ENCODE measurements around the gene COQ8A. TPM values are rescaled to one million over a fixed set of nuclear protein-coding genes. Genes with fewer than 3 reads are reported as not detected.

The COQ8A gene
- total RNA-seq, 2 experiments from 2014 or later = 25.3 to 27.2 TPM

DNA sequence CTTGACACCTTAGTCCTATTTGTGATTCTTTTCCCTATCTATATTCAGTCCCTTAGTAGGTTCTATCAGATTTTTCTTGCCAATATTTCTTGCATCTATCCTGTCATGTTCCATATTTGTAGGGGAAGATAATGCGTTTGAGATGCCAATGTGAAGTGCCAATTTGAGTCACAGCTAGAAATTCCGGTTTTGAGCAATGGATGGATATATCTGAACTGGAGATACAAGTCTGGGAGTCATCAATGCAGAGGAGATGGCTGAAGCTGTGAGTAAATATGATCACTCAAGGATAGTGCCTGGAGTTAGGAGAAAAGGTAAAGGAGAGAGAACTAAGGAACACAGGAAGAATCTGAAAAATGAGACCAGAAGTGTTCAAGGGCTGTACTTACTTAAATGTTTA lies 93.8 kb downstream of the COQ8A start:
- H3K27ac Mint-ChIP-seq = no peak overlapping the region
- DNase-seq (no peak), ATAC-seq (no peak)
- no peak for TF ChIP-seq CTCF (IDR thresholded peaks at IDR 0.05)
- peaks cover 4% of the 10 kb centered on the region for H3K4me1 Mint-ChIP-seq (ENCODE audit: low read depth)
- no peaks in the 10 kb centered on the region for H3K9me3 Mint-ChIP-seq
- H3K36me3 Mint-ChIP-seq (ENCODE audit: low read depth) = no peaks in the 10 kb centered on the region
- no peaks in the 10 kb centered on the region for H3K27me3 Mint-ChIP-seq
- ChIA-PET POLR2A (no interaction called here), CTCF (no interaction called here)
- intact Hi-C loops (cut with micrococcal nuclease) = no loop called here
- H3K4me3 Mint-ChIP-seq = no peak overlapping the region

- Mint-ChIP-seq H3K36me3 (ENCODE audit: low read depth) (no peaks in the 10 kb centered on the region), H3K9me3 (no peaks in the 10 kb centered on the region), H3K4me1 (ENCODE audit: low read depth) (peaks cover 4% of the 10 kb centered on the region), H3K4me3 (no peak overlapping the region), H3K27me3 (no peaks in the 10 kb centered on the region), H3K27ac (no peak overlapping the region)
- DNase-seq (no peak), ATAC-seq (no peak)
- intact Hi-C loops (cut with micrococcal nuclease) = no loop called here
- POLR2A ChIA-PET = no interaction called here
- CTCF ChIA-PET = interaction anchor here (0.8 to 1.0 kb wide), 2 partner anchors 128 to 176 kb away, joined by 3 read pairs; no protein-coding TSS in a partner anchor
- no peak for TF ChIP-seq CTCF (IDR thresholded peaks at IDR 0.05)
These were observed 95.2 kb downstream of the COQ8A start for GRCh38 chr1:227035316-227035715.

DNA sequence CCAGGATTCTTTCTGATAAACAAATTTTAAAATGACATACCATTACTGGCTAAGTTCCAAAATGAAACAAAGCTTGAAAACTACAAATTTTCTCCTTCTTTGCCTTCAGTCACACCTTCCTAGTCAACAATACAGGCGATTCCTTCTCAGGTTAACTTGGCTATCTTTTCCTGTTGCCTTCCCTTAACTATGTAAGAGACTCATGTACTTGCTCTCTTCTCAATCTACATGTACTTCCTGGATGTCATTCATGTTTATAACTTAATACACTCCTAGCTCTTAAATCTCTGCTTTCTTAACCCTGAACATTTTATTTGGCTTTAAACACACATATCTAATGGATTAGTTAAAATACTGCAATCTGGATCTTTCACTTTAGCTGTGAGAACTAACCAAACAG lies 97.0 kb downstream of the COQ8A start:
- POLR2A ChIA-PET = no interaction called here

More for the DNA sequence above, 97.0 kb downstream of the COQ8A start:
- Mint-ChIP-seq H3K27ac (no peak overlapping the region), H3K4me3 (no peak overlapping the region), H3K9me3 (no peaks in the 10 kb centered on the region), H3K36me3 (ENCODE audit: low read depth) (no peaks in the 10 kb centered on the region), H3K4me1 (ENCODE audit: low read depth) (peaks cover 4% of the 10 kb centered on the region), H3K27me3 (no peaks in the 10 kb centered on the region)
- intact Hi-C loops (cut with micrococcal nuclease) = no loop called here
- no peak for TF ChIP-seq CTCF (IDR thresholded peaks at IDR 0.05)
- ATAC-seq (no peak), DNase-seq (no peak)
- CTCF ChIA-PET = no interaction called here

Other genes with a start within 250 kb of the COQ8A start
- gene ITPKB, start 201.0 kb upstream of the COQ8A start, total RNA-seq = 10 to 100 TPM; 40.8 to 42.6 TPM
- 1 to 10 TPM; 2.5 to 6.2 TPM for gene PSEN2, start 69.7 kb upstream of the COQ8A start, total RNA-seq

All from activated CD8-positive, alpha-beta T cell treated with anti-CD3 and anti-CD28 coated beads for 36 hours (primary cell).